ENCODE data around the gene CORO1C.
A peak's percentile ranks its signal among the peaks of the same experiment; 100 is the strongest.
"Not testable (repeated sequence)": the region's sequence is repeated elsewhere in the genome, so short reads cannot be mapped to it uniquely, and the experiment has no call there.

CORO1C gene

GRCh38 chr12:108635201-108635996 lies 95.9 kb downstream of the CORO1C start:
- H3K36me3 ChIP-seq (ENCODE audit: control insufficient read depth, insufficient read depth, low read length): no peaks in the 10 kb centered on the region
- peaks cover 40% of the 10 kb centered on the region for H3K4me1 ChIP-seq (ENCODE audit: control insufficient read depth, insufficient read depth, low read length, poor library complexity, severe bottlenecking)
- H3K9me3 ChIP-seq (ENCODE audit: control insufficient read depth, low read length): no peaks in the 10 kb centered on the region
- H3K27me3 ChIP-seq (replicated peaks; ENCODE audit: control insufficient read depth, insufficient read depth, low read length, poor library complexity, severe bottlenecking): no peaks in the 10 kb centered on the region
- H3K27ac ChIP-seq (ENCODE audit: insufficient read depth, low read length, poor library complexity, severe bottlenecking): peak overlapping the region; percentile 95
- DNase-seq: peak in 2 of 3 donors; percentile 17 to 36
- peak overlapping the region; percentile 27 for H3K4me3 ChIP-seq (ENCODE audit: insufficient read depth, low read depth, low read length, poor library complexity, severe bottlenecking)

- Histone ChIP-seq H3K9me3 (ENCODE audit: control insufficient read depth, low read length) (no peaks in the 10 kb centered on the region), H3K36me3 (ENCODE audit: control insufficient read depth, insufficient read depth, low read length) (no peaks in the 10 kb centered on the region), H3K4me3 (ENCODE audit: insufficient read depth, low read depth, low read length, poor library complexity, severe bottlenecking) (peak overlapping the region; percentile 84), H3K27me3 (replicated peaks; ENCODE audit: control insufficient read depth, insufficient read depth, low read length, poor library complexity, severe bottlenecking) (no peaks in the 10 kb centered on the region), H3K27ac (ENCODE audit: insufficient read depth, low read length, poor library complexity, severe bottlenecking) (peak overlapping the region; percentile 95), H3K4me1 (ENCODE audit: control insufficient read depth, insufficient read depth, low read length, poor library complexity, severe bottlenecking) (peaks cover 49% of the 10 kb centered on the region)
- peak; percentile 25 to 28 (median 27) for DNase-seq
Measured at GRCh38 chr12:108634341-108634751, 97.0 kb downstream of the CORO1C start.

- H3K9me3 ChIP-seq (ENCODE audit: control insufficient read depth, low read length): no peaks in the 10 kb centered on the region
Measured at GRCh38 chr12:108633534-108634248, 97.6 kb downstream of the CORO1C start, which contains the start of gene SELPLG. SELPLG (minus strand) TSS chr12:108633894; CDS start chr12:108624307, 9,587 bp downstream.

GRCh38 chr12:108633081-108633533 lies 98.2 kb downstream of the CORO1C start:
- Histone ChIP-seq H3K4me1 (ENCODE audit: control insufficient read depth, insufficient read depth, low read length, poor library complexity, severe bottlenecking) (peaks cover 61% of the 10 kb centered on the region), H3K27ac (ENCODE audit: insufficient read depth, low read length, poor library complexity, severe bottlenecking) (peak overlapping the region; percentile 95)
- no peak for DNase-seq

More at GRCh38 chr12:108633534-108634248, 97.6 kb downstream of the CORO1C start, which contains the start of gene SELPLG:
- Histone ChIP-seq H3K4me3 (ENCODE audit: insufficient read depth, low read depth, low read length, poor library complexity, severe bottlenecking) (peak within 1 kb of the TSS; percentile 84), H3K4me1 (ENCODE audit: control insufficient read depth, insufficient read depth, low read length, poor library complexity, severe bottlenecking) (peaks cover 55% of the 10 kb centered on the region), H3K27me3 (replicated peaks; ENCODE audit: control insufficient read depth, insufficient read depth, low read length, poor library complexity, severe bottlenecking) (no peaks in the 10 kb centered on the region), H3K27ac (ENCODE audit: insufficient read depth, low read length, poor library complexity, severe bottlenecking) (peak within 1 kb of the TSS; percentile 95), H3K36me3 (ENCODE audit: control insufficient read depth, insufficient read depth, low read length) (no peaks in the 10 kb centered on the region)
- peak; percentile 73 to 84 (median 79) for DNase-seq

GRCh38 chr12:108631261-108631660 lies 100.1 kb downstream of the CORO1C start:
- Histone ChIP-seq H3K4me1 (ENCODE audit: control insufficient read depth, insufficient read depth, low read length, poor library complexity, severe bottlenecking) (peaks cover 77% of the 10 kb centered on the region), H3K27ac (ENCODE audit: insufficient read depth, low read length, poor library complexity, severe bottlenecking) (peak overlapping the region; percentile 95), H3K4me3 (ENCODE audit: insufficient read depth, low read depth, low read length, poor library complexity, severe bottlenecking) (peak overlapping the region; percentile 84)
- not testable (repeated sequence) for DNase-seq; H3K9me3 ChIP-seq (ENCODE audit: control insufficient read depth, low read length); H3K36me3 ChIP-seq (ENCODE audit: control insufficient read depth, insufficient read depth, low read length); H3K27me3 ChIP-seq (replicated peaks; ENCODE audit: control insufficient read depth, insufficient read depth, low read length, poor library complexity, severe bottlenecking)

More at GRCh38 chr12:108633081-108633533, 98.2 kb downstream of the CORO1C start:
- Histone ChIP-seq H3K36me3 (ENCODE audit: control insufficient read depth, insufficient read depth, low read length) (no peaks in the 10 kb centered on the region), H3K9me3 (ENCODE audit: control insufficient read depth, low read length) (no peaks in the 10 kb centered on the region), H3K4me3 (ENCODE audit: insufficient read depth, low read depth, low read length, poor library complexity, severe bottlenecking) (peak overlapping the region; percentile 84), H3K27me3 (replicated peaks; ENCODE audit: control insufficient read depth, insufficient read depth, low read length, poor library complexity, severe bottlenecking) (no peaks in the 10 kb centered on the region)

GRCh38 chr12:108630481-108631207 lies 100.7 kb downstream of the CORO1C start:
- H3K4me1 ChIP-seq (ENCODE audit: control insufficient read depth, insufficient read depth, low read length, poor library complexity, severe bottlenecking): peaks cover 77% of the 10 kb centered on the region
- peaks cover 12% of the 10 kb centered on the region for H3K36me3 ChIP-seq (ENCODE audit: control insufficient read depth, insufficient read depth, low read length)
- H3K27ac ChIP-seq (ENCODE audit: insufficient read depth, low read length, poor library complexity, severe bottlenecking): peak overlapping the region; percentile 95
- H3K27me3 ChIP-seq (replicated peaks; ENCODE audit: control insufficient read depth, insufficient read depth, low read length, poor library complexity, severe bottlenecking): no peaks in the 10 kb centered on the region
- H3K9me3 ChIP-seq (ENCODE audit: control insufficient read depth, low read length): no peaks in the 10 kb centered on the region
- peak overlapping the region; percentile 47 for H3K4me3 ChIP-seq (ENCODE audit: insufficient read depth, low read depth, low read length, poor library complexity, severe bottlenecking)
- DNase-seq: no peak

- Histone ChIP-seq H3K4me3 (ENCODE audit: insufficient read depth, low read depth, low read length, poor library complexity, severe bottlenecking) (peak overlapping the region; percentile 47), H3K27me3 (replicated peaks; ENCODE audit: control insufficient read depth, insufficient read depth, low read length, poor library complexity, severe bottlenecking) (no peaks in the 10 kb centered on the region), H3K36me3 (ENCODE audit: control insufficient read depth, insufficient read depth, low read length) (peaks cover 18% of the 10 kb centered on the region), H3K4me1 (ENCODE audit: control insufficient read depth, insufficient read depth, low read length, poor library complexity, severe bottlenecking) (peaks cover 76% of the 10 kb centered on the region), H3K27ac (ENCODE audit: insufficient read depth, low read length, poor library complexity, severe bottlenecking) (peak overlapping the region; percentile 95), H3K9me3 (ENCODE audit: control insufficient read depth, low read length) (no peaks in the 10 kb centered on the region)
- peak; percentile 49 to 62 (median 55) for DNase-seq
Measured at GRCh38 chr12:108629824-108630476, 101.4 kb downstream of the CORO1C start.

- no peak for DNase-seq
- H3K4me3 ChIP-seq (ENCODE audit: insufficient read depth, low read depth, low read length, poor library complexity, severe bottlenecking): peak overlapping the region; percentile 47
- peaks cover 70% of the 10 kb centered on the region for H3K4me1 ChIP-seq (ENCODE audit: control insufficient read depth, insufficient read depth, low read length, poor library complexity, severe bottlenecking)
- H3K27me3 ChIP-seq (replicated peaks; ENCODE audit: control insufficient read depth, insufficient read depth, low read length, poor library complexity, severe bottlenecking): no peaks in the 10 kb centered on the region
- peaks cover 26% of the 10 kb centered on the region for H3K36me3 ChIP-seq (ENCODE audit: control insufficient read depth, insufficient read depth, low read length)
- H3K27ac ChIP-seq (ENCODE audit: insufficient read depth, low read length, poor library complexity, severe bottlenecking): peak overlapping the region; percentile 95
- H3K9me3 ChIP-seq (ENCODE audit: control insufficient read depth, low read length): no peaks in the 10 kb centered on the region
Measured at GRCh38 chr12:108629151-108629550, 102.2 kb downstream of the CORO1C start.

All from effector memory CD4-positive, alpha-beta T cell (primary cell).